Lung microvascular endothelial cell (primary cell): ENCODE measurements around the gene KIAA1671. TPM values are rescaled to one million over a fixed set of nuclear protein-coding genes. Genes with fewer than 3 reads are reported as not detected.

Experiments used
- DNase-seq, 2 donors: peaks; one replicate each; pipeline versions ENCODE4 v3.0.0 to v3.0.0-alpha.2; 2010; ENCODE audit warnings: low read depth in 2 of 2
- total RNA-seq: library from RNA; depleted of rRNA; stranded (reverse); fragments of >200 nt; gene quantifications from 2 replicates; pipeline ENCODE4 v1.2.1, GENCODE V29; 2014

KIAA1671 gene
- total RNA-seq, 1 donor from 2014 or later: 29.6 TPM

DNA sequence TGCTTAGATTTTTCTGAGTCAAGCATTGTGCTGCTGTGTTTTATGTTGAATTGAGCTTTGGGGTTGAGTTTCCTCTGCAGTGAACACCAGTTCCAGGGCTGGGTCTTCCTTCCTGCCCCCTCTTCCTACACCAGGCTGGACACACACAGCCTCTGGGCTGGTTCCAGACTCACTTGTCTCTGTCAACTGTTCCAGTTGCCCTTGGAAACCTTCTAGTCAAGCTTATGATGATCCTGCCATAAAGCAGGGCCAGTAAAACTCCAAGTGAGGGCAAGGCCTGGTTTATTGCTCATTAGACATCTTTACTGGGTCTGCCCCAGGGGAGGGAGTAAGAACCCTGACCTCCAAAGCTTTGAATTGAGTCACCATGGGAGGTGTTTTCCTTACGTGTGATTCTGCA is 61.1 kb downstream of the KIAA1671 start:
- DNase-seq: peak; percentile 89 to 97

DNA sequence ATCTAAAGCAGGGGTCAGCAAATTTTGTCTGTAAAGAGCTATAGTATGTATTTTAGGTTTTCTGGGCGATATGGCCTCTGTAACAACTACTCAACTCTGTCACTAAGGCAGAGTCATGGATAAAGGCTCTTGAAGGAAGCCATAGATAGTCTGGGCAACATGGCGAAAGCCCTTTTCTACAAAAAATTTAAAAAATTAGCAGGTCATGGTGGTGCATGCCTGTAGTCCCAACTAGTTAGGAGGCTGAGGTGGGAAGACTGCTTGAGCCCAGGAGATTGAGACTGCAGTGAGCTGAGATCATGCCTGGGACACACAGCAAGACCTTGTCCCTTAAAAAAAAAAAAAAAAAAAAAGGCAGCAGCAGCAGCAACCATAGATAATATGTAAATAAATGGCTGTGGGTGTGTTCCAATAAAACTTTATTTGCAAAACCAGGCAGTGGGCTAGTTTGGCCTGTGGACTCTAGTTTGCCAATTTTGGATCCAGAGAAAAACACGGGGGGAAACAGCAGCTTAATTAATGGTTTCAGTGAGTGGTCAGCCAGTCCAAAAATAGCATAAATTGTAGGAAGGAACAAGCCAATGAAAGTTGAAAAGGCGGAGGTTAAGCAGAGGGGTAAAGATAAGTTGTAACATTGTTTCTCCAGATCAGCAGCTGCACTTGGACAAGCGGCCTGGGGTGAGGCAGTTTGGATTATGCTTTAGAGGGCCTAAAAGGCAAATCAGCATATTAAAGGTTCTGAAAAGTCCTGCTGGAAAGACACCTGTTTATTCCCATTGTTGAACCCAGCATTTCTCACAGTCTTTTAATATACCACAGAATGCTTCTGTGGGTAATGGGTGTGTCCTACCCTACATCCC is 62.6 kb downstream of the KIAA1671 start:
- peak in 1 of 2 donors; percentile 36 for DNase-seq

DNA sequence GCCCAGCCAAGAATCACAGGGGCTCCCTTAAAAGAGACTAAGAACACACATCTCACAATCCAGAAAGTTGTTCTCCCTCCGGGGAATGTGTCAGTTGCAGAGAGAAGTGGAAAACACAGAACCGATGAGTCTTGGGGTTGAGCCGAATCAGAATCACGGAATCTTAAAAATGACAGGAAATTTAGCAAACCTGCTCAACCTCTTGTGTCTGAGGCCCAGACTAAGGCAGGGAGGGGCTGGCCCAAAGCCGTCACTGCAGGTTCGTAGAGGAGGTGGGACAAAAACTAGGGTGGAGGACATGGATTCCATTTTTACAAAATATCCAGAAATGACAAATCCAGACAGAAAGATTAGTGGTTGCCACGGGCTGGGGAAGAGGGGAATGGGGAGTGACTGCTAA is 63.8 kb downstream of the KIAA1671 start:
- no peak for DNase-seq

DNA sequence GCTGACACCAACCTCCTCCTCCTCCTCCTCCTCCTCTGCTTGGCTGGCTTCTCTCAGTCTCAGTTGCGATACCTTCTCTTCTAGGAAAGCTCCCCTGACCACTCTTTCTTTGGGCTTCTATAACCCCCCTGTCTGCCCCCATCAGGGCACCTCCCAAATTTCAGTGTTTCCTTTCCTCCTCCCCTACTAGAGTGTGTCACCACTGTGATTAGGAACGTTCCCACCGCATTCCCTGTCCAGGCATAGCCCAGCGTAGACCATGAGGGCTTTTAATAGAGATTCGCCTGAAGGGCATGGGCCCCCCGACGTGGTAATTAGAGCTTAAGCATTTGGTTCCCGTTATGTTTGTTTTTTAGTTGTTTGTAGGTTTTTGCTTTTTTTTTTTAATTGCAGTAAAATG is 65.5 kb downstream of the KIAA1671 start:
- no peak for DNase-seq

DNA sequence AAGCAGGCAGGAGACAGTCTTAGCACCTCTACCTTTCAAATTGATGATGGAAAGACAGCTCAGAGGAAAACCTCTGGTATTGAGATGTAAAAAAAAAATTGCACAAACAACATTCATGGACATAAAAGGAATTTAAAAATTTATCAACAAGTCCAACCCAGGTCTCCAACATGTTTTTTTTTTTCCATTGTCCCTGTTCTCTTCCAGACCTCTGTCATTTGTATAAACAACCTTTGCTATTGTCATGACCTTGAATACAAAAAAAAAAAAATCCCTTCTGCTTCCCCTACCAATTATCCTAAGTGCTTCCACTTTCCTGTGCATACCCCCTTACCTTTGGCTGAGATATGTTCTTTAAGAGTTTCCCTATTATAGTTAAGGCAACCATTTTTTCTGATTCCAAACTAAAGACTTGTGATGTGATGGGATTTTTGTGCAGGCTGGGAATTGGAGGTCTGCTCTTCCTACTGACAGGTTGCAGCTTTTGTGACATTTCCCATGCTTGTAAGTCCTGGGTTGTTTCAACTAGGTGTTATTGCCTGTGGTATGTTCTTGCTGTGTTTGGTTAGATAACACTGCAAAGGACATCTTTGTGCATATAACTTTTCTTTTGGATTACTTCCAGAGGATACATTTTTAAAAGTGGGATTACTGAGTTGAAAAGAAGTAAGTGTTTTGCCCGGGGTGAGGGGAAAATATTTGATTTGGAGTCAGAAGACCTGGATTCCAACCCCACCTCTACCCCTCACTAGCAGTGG is 67.1 kb downstream of the KIAA1671 start:
- peak in 1 of 2 donors; percentile 57 for DNase-seq

DNA sequence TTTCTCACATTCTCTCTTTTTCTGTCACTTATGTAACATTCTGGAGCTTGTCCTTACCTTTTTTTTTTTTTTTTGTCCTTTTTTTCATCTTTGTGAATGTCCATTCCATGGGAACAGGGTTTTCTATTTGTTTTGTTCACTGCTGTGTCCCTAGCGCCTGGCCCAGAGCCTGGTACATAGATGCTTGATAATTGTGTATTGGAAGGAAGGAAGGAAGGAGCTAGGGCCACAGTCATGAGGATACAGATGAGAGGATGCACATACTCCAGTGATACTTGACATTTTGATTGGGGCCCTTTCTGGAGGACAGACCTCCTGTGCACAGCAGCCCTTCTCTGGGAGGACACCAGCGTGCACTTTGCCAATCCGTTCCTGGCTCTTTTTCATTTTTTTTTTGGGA is 68.9 kb downstream of the KIAA1671 start:
- peak; percentile 26 to 87 for DNase-seq

DNA sequence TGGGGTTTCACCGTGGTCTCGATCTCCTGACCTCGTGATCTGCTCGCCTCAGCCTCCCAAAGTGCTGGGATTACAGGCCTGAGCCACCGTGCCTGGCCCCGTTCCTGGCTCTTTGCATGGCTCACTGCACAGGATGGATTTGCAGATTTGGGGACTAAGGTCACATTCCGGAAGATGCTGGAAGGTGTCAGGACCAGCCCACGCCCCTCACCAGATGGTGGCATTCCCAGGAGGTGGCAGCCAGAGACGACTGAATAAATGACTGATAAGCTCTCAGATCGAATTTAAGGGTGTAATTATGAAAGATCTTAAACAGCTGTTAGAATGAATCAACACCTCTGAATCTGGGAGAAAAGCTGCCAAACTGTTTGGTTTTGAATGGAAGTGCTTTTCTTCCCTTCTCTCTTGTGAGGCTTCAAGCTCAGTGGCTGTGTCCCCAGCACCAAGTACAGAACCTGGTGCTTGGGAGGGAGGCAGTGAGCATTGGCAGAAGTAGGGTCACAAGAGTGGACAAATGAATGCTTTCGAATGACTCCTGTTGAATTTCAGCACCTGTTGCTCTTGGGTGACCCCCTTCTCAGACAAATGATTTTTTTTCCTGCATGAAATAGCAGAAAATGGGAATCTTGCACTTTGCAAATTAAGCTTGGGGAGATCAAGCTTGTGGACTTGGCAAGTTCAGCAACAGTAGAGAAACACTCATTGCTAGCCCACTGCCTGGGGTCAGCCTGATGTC is 69.6 kb downstream of the KIAA1671 start:
- no peak for DNase-seq

DNA sequence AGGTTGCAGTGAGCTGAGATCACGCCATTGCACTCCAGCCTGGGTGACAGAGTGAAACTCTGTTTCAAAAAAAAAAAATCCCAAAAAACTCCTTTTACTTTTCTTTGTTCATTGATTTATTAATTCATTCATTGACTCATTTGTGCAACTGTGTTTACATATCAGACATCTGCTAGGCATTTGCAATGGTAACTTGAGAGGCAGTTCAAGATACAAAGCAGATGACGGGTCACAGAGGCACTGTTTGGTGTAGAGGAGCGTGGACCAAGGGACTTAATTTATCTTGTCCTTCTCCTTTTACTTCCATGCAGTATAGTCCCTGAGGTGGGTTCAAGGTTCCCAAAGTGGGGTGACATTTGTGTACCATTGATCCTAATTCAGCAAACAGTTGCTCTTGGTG is 71.4 kb downstream of the KIAA1671 start:
- no peak for DNase-seq

DNA sequence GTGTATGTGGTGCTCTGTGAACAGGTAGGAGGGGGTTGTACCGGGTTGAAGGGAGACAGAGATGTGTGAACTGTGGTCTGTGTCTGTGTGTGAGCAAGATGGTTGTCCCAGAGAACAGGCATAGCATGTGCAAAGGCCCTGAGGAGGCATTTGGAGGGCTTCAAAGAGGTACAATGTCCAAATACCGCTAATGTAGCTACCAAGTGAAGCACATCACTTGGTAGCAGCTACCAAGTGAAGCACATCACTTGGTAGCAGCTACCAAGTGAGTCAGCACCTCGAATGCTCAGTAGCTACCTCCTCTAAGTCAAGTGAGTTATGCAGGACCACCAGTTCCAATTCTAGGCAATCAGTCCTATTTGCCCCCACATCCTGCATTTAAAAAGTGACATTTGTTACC is 72.4 kb downstream of the KIAA1671 start:
- DNase-seq: no peak

DNA sequence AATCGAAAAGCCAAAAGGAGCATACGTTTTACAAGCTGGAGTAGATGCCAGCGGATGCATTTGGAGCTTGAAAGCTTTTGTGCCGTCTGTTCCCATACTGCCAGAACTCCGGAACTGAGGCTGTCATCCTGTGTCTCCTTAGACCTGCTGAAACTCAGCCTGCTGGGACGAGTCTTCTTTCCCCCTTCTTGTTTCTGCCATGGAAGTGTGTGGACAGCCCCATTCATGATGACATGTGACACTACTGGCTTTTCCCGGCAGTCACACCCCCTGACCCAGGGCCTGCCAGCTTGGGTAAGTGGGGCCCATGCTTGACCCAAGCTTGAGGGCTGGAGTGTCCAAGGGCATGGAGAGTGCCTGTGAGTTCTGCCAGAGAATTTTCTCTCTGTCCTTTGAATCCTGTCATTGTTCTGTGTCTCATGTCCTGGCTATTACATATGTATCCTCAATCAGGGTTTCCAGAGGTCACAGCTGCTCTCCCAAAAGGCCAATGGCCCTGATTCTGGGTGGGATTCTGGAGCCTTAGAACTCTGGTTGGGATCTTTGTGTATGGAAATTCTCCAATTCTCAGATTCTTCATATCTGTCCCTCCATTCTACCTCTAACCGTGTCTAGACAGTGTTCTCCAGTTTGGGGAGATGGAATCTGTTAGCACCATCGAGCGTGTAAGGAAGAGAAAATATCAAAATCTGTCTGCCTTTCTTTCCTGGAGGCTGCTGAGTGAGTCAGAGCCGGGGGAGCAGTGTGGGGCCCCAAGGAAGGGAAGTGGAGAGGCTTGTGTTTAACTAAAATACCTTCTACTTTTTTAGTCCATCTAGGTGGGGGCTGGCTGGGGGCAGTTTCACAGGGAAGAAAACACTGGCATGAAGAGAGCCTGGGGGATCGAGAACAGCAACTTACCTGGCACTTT is 73.2 kb downstream of the KIAA1671 start:
- DNase-seq: peak; percentile 58 to 81

DNA sequence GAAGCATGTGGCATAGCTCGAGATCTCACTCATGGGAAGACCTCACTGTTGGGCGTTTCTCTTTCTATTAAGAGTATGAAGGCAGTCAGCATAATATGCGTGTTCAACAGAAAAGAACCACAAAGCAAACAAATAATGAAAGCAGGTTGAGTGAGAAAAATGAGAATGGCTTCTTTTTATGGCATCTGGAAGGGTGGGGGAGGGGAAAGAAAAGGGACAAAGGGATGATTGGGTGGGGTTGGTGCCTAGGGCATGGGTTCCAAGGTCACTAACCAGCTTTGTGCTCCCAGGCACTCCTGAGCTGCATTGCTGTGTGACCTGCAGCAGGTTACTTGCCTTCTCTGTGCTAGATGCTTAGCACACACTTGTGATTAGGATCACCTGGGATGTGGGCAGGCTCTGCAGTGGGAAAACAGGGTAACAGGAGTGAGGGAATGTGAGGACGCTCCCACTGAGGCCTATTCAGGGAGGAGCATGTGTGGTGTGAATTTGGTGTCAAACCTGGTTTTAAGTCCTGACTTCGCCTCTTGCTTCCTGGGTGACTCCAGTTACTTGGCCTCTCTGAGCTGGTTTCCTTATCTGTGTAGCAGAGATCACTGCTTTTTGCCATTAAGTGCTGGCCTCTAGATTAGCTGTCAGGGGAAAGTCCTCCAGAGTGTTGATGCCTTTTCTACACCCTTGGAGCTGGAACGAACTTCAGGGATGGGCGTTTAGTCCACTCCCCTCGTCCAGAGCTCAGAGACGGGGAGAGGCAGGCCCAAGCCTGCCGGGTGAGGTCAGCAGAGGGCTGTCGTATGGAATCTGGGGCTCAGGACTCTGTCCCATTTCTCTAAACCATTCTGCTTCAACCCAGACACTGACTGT is 74.8 kb downstream of the KIAA1671 start:
- no peak for DNase-seq

DNA sequence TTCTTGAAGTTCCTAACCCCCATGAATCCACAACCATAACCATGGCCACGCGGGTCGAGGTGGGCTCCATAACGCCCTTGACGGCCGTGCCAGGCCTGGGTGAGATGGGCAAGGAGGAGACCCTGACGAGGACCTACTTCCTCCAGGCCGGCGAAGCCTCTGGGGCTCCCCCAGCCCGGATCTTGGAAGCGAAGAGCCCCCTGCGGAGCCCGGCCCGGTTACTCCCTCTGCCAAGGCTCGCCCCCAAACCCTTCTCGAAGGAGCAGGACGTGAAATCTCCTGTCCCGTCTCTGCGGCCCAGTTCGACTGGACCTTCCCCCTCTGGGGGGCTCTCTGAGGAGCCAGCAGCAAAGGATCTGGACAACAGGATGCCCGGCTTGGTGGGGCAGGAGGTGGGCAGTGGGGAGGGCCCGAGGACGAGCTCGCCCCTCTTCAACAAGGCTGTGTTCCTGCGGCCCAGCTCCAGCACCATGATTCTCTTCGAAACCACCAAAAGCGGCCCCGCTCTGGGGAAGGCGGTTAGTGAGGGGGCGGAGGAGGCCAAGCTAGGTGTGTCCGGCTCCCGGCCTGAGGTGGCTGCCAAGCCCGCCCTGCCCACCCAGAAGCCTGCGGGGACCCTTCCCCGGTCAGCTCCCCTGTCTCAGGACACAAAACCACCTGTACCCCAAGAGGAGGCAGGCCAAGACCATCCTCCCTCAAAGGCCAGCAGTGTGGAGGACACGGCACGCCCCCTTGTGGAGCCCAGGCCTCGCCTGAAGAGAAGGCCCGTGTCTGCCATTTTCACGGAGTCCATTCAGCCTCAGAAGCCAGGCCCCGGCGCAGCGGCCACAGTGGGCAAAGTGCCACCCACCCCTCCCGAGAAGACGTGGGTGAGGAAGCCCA is 75.7 kb downstream of the KIAA1671 start:
- peak; percentile 57 to 75 for DNase-seq

DNA sequence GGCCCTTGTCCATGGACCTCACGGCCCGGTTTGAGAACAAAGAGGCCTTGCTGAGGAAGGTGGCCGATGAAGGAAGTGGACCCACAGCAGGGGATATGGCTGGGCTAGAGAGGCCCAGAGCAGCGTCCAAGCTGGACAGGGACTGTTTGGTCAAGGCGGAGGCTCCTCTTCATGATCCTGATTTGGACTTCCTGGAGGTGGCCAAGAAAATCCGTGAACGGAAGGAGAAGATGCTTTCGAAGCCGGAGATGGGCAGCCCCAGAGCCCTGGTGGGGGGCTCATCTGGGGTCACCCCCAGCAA is 76.3 kb downstream of the KIAA1671 start:
- DNase-seq: no peak

DNA sequence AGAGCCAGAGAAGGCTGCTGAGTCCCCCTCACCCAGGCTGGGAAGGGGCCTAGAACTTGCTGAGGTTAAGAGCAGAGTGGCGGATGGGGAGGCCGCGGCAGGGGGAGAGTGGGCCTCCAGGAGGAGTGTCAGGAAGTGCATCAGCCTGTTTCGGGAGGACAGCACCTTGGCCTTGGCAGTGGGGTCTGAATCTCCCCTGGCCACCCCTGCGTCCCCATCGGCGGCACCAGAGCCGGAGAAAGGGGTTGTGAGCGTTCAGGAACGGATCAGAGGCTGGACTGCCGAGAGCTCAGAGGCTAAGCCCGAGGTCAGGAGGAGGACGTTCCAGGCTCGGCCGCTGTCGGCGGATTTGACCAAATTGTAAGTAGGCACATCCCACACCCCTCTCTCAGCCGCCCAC is 76.7 kb downstream of the KIAA1671 start:
- no peak for DNase-seq

DNA sequence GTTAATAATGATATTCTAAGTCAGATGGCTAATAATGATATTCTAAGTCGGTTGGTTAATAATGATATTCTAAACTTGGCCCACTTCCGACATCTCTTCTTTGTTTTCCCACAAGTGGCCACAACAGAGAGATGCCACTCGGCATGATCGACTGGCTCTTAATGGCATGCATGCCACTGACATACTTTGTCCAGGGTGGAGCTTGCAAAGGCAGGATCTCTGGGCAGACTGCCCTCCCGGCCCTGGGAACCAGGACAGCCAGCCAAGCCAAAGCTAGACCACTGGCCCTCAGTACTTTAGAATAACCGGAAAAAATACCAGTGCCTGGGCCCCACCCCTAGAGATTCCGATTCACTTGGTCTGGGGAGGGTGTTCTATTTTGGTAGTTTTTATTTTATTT is 78.1 kb downstream of the KIAA1671 start:
- DNase-seq: peak; percentile 23 to 79

DNA sequence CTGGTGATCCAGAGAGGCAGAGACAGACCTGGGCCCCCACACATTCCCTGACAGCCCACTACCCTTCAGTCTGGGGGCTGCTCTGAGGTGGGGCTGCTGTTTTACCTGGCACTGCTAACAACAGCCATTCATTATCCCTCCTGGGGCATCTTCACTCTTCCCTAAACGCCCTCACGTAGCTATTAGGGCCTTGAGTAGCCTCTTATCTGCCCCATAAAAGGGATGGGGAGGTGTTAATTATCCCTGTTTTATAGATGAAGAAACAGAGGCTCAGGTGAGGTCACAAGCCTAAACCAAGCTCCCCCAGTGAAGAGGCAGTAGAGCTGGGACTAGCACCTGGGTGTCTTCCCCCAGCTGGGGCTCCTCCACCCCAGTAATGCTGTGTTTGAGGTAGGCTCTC is 79.5 kb downstream of the KIAA1671 start:
- DNase-seq: no peak

DNA sequence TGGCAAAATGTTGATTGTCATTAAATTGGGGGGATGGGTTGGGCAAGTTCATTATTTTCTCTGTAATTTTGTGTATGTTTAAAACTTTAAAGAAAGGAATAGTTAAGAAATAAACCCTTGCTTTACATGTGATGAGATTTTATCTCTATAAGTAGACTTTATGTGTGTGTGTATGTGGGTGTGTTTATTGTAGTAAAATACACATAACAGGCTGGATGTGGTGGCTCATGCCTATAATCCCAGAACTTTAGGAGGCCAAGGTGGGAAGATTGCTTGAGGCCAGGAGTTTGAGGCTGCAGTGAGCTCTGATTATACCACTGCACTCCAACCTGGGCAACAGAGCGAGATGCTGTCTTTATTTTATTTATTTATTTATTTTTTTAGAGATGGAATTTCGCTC is 83.2 kb downstream of the KIAA1671 start:
- DNase-seq: no peak

DNA sequence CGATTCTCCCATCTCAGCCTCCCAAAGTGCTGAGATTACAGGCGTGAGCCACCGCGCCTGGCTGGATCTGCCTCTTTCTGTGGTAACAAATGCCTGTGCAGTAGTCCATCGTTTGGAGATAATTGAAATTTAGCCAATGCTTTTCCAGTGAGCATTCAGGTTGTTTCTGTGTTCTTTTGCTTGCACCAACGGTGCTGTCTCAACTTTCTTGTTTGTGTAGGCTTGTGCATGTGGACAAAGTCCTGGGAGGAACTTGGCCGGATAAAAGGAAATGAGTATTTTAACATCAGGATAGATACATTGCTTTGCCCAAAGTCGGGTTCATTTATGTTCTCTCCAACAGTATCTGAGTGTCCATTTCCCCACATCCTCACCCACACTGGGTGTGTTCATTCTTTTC is 85.7 kb downstream of the KIAA1671 start:
- no peak for DNase-seq

DNA sequence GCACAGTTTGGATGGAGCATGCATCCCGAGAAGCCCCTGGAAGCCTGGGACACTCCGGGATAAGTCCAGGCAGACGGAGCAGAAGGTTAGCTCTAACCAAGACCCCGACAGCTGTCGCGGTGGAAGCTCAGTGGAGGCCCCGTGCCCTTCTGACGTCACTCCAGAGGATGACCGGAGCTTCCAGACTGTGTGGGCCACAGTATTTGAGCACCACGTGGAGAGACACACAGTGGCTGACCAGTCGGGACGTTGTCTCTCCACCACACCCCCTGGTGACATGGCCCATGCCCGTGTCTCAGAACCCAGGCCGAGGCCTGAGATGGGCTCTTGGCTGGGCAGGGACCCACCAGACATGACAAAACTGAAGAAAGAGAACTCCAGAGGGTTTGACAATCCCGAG is 86.3 kb downstream of the KIAA1671 start:
- DNase-seq: no peak
